GM12878 (cell line): ENCODE results near the gene OR52K2.

Experiments used
- CREM ChIP-seq: IDR thresholded peaks from 2 replicates; pipeline ENCODE4 v1.6.1; 2014; ENCODE audit warnings: antibody characterized with exemption, low read depth
- POLR2A ChIP-seq: IDR thresholded peaks from 2 replicates; pipeline ENCODE4 v1.6.1; 2011; ENCODE audit warnings: low read depth, mild to moderate bottlenecking, low read length
- SMARCA5 ChIP-seq: fragments of 450-650 bp; IDR thresholded peaks from 2 replicates; pipeline ENCODE4 v1.6.1; 2017; ENCODE audit warnings: mild to moderate bottlenecking
- SMC3 ChIP-seq: IDR thresholded peaks from 2 replicates; pipeline ENCODE4 v1.6.1; 2011; ENCODE audit warnings: low read length, improper control_type of control experiment, borderline replicate concordance
- TF ChIP-seq, protein P1 (sequence below), 3 experiments: IDR thresholded peaks in 2 of 3; conservative IDR thresholded peaks in 1 of 3; 2 replicates each; pipeline ENCODE4 v1.5.1; 2011; ENCODE audit warnings: low read depth in 3 of 3, low read length in 3 of 3, mild to moderate bottlenecking in 3 of 3, control low read depth in 2 of 3, moderate library complexity in 2 of 3, inconsistent platforms in 1 of 3, mixed read lengths in 1 of 3; ENCODE audit not compliant: control insufficient read depth in 2 of 3, insufficient read depth in 1 of 3; ENCODE audit errors: extremely low read depth in 1 of 3

DNA sequence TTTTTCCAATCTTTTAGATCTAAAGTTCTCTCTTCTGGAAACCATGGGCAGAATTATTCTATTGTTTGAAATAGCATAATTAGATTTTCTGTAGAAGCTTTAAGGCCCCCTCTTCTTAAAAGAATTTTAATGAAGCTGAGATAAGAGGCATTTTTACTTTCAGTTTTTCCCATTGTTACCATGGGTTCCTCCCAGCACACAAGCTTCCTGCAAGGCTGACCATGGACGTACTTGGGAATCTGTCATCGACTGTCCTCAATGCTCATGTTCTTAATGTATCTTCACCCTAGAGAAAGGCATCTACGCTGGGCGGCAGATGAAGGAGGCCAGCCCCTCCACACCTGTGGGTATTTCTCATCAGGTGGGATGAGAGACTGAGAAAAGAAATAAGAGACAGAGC lies 11.1 kb downstream of the OR52K2 start:
- TF ChIP-seq POLR2A (no peak), SMARCA5 (no peak), SMC3 (no peak), CREM (no peak)
- TF ChIP-seq, protein P1, sequence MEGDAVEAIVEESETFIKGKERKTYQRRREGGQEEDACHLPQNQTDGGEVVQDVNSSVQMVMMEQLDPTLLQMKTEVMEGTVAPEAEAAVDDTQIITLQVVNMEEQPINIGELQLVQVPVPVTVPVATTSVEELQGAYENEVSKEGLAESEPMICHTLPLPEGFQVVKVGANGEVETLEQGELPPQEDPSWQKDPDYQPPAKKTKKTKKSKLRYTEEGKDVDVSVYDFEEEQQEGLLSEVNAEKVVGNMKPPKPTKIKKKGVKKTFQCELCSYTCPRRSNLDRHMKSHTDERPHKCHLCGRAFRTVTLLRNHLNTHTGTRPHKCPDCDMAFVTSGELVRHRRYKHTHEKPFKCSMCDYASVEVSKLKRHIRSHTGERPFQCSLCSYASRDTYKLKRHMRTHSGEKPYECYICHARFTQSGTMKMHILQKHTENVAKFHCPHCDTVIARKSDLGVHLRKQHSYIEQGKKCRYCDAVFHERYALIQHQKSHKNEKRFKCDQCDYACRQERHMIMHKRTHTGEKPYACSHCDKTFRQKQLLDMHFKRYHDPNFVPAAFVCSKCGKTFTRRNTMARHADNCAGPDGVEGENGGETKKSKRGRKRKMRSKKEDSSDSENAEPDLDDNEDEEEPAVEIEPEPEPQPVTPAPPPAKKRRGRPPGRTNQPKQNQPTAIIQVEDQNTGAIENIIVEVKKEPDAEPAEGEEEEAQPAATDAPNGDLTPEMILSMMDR (IDR thresholded peaks at IDR 0.05 in 2 of 3, conservative IDR thresholded peaks at IDR 0.05 in 1 of 3; ENCODE audit: control insufficient read depth in 2 of 3, extremely low read depth in 1 of 3, insufficient read depth in 1 of 3, low read depth in 3 of 3, low read length in 3 of 3): no peak
